Adipose tissue (tissue), 3 donors: ENCODE measurements around the gene GTF2F2. TPM values are rescaled to one million over a fixed set of nuclear protein-coding genes. Genes with fewer than 3 reads are reported as not detected.
"Not testable (repeated sequence)": the region's sequence is repeated elsewhere in the genome, so short reads cannot be mapped to it uniquely, and the experiment has no call there.

Experiments
- H3K27ac ChIP-seq: one replicate; pipeline ENCODE4 v1.5.1; 2013; ENCODE audit warnings: low read depth, low read length
- WGBS, 3 donors: extraction: QIAGEN DNeasy Blood & Tissue Kit; methylation state at CpG; one replicate each; pipeline ENCODE4 v1.1.7; 2013; 5-methylcytosine and 5-hydroxymethylcytosine counted together
- polyA plus RNA-seq, 3 donors: library from polyadenylated mRNA; stranded (reverse); fragments of 200-250 nt; gene quantifications; one replicate each; pipeline ENCODE4 v1.2.3, GENCODE V29; 2013
- donor health status: healthy with polysubstance abuse.
- donor health status: Bipolar disorder and iron deficiency.
- donor health status: healthy.

Gene GTF2F2
- polyA plus RNA-seq, 3 donors = 8.1 to 12.5 (median 9.1) TPM

GRCh38 chr13:45228002-45228401 lies 107.7 kb downstream of the GTF2F2 start:
- 90 to 96% (median 94%) methylated on average over 5 of the region's 5 CpGs for WGBS, 3 donors

GRCh38 chr13:45229172-45229571 lies 108.9 kb downstream of the GTF2F2 start:
- WGBS, 3 donors = 80 to 97% (median 92%) methylated on average over 4 of the region's 4 CpGs
- H3K27ac ChIP-seq = no peak overlapping the region

More at GRCh38 chr13:45228002-45228401, 107.7 kb downstream of the GTF2F2 start:
- H3K27ac ChIP-seq = no peak overlapping the region

GRCh38 chr13:45231305-45231704 lies 111.0 kb downstream of the GTF2F2 start:
- 81 to 84% (median 83%) methylated on average over 4 of the region's 4 CpGs for WGBS, 3 donors

GRCh38 chr13:45231722-45232121 lies 111.4 kb downstream of the GTF2F2 start:
- H3K27ac ChIP-seq = no peak overlapping the region
- WGBS, 3 donors = 8 to 31% (median 30%) methylated on average over 1 of the region's 1 CpG

More at GRCh38 chr13:45231305-45231704, 111.0 kb downstream of the GTF2F2 start:
- H3K27ac ChIP-seq = no peak overlapping the region

- no peak overlapping the region for H3K27ac ChIP-seq
- WGBS, 3 donors = 96 to 100% (median 97%) methylated on average over 2 of the region's 2 CpGs
These were observed 112.3 kb downstream of the GTF2F2 start for GRCh38 chr13:45232591-45232990.

GRCh38 chr13:45238945-45239795 lies 118.9 kb downstream of the GTF2F2 start:
- WGBS, 3 donors = 89 to 94% (median 93%) methylated on average over 4 of the region's 4 CpGs
- no peak overlapping the region for H3K27ac ChIP-seq

- no peak overlapping the region for H3K27ac ChIP-seq
These were observed 119.8 kb downstream of the GTF2F2 start for GRCh38 chr13:45240143-45240542.

GRCh38 chr13:45242070-45242469 lies 121.8 kb downstream of the GTF2F2 start:
- H3K27ac ChIP-seq = no peak overlapping the region
- 5 to 12% (median 5%) methylated on average over 3 of the region's 3 CpGs for WGBS, 3 donors

GRCh38 chr13:45242524-45242923 lies 122.2 kb downstream of the GTF2F2 start:
- 90 to 95% (median 94%) methylated on average over 1 of the region's 1 CpG for WGBS, 3 donors
- no peak overlapping the region for H3K27ac ChIP-seq

- no peak overlapping the region for H3K27ac ChIP-seq
- 86 to 94% (median 91%) methylated on average over 8 of the region's 8 CpGs for WGBS, 3 donors
These were observed 122.8 kb downstream of the GTF2F2 start for GRCh38 chr13:45243077-45243476.

GRCh38 chr13:45244736-45245135 lies 124.4 kb downstream of the GTF2F2 start:
- H3K27ac ChIP-seq = not testable (repeated sequence)
- WGBS, 3 donors = 93 to 98% (median 97%) methylated on average over 7 of the region's 7 CpGs

- 78 to 89% (median 88%) methylated on average over 3 of the region's 3 CpGs for WGBS, 3 donors
- no peak overlapping the region for H3K27ac ChIP-seq
These were observed 129.4 kb downstream of the GTF2F2 start for GRCh38 chr13:45249662-45250061.

GRCh38 chr13:45254396-45254795 lies 134.1 kb downstream of the GTF2F2 start:
- WGBS, 3 donors = 96 to 99% (median 97%) methylated on average over 2 of the region's 2 CpGs
- H3K27ac ChIP-seq = no peak overlapping the region

- H3K27ac ChIP-seq = no peak overlapping the region
- 96 to 100% (median 97%) methylated on average over 1 of the region's 1 CpG for WGBS, 3 donors
These were observed 135.1 kb downstream of the GTF2F2 start for GRCh38 chr13:45255247-45255987.

GRCh38 chr13:45256254-45256653 lies 135.9 kb downstream of the GTF2F2 start:
- WGBS, 3 donors = 86 to 96% (median 87%) methylated on average over 1 of the region's 1 CpG
- no peak overlapping the region for H3K27ac ChIP-seq

- WGBS, 3 donors = 76 to 92% (median 89%) methylated on average over 4 of the region's 4 CpGs
- no peak overlapping the region for H3K27ac ChIP-seq
These were observed 137.5 kb downstream of the GTF2F2 start for GRCh38 chr13:45257638-45258333.

GRCh38 chr13:45258334-45258675 lies 138.0 kb downstream of the GTF2F2 start:
- H3K27ac ChIP-seq = no peak overlapping the region
- WGBS, 3 donors = 74 to 81% (median 78%) methylated on average over 2 of the region's 2 CpGs

- no peak overlapping the region for H3K27ac ChIP-seq
- WGBS, 3 donors = 94 to 97% (median 95%) methylated on average over 5 of the region's 5 CpGs
These were observed 146.9 kb downstream of the GTF2F2 start for GRCh38 chr13:45267215-45267614.

- WGBS, 3 donors = 84 to 93% (median 91%) methylated on average over 2 of the region's 2 CpGs
These were observed 148.9 kb downstream of the GTF2F2 start for GRCh38 chr13:45269204-45269603.

More at GRCh38 chr13:45269204-45269603, 148.9 kb downstream of the GTF2F2 start:
- no peak overlapping the region for H3K27ac ChIP-seq
